GM19238 (cell line): ENCODE measurements around the gene SIX2.

Source experiments
- DNase-seq: peaks from one replicate; pipeline ENCODE4 v3.0.0; 2011; ENCODE audit warnings: low spot score; ENCODE audit not compliant: insufficient read length

The SIX2 gene

GRCh38 chr2:45020439-45020838 lies 11.2 kb upstream of the SIX2 start:
- DNase-seq: no peak

DNA sequence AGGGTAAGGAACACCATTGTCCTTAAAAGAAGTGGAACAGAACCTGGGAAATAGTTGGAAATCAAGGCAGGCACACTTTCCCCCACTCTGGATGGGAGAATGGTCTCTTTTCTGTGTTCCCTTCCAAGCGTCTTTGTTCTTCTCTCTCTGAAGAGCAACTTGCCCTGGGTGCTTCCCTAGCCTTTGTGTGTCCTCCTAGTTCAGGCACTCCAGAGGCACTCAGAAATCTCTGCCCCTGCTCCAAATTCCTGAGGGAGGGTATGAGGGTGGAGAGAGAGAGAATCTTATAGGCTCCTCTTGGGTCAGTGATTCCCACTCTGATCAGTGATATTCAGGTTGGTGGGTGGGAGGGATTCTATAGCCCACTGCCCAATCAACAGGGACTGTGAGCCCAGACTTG lies 8.8 kb upstream of the SIX2 start:
- DNase-seq: no peak

GRCh38 chr2:45014831-45015230 lies 5.6 kb upstream of the SIX2 start:
- no peak for DNase-seq

DNA sequence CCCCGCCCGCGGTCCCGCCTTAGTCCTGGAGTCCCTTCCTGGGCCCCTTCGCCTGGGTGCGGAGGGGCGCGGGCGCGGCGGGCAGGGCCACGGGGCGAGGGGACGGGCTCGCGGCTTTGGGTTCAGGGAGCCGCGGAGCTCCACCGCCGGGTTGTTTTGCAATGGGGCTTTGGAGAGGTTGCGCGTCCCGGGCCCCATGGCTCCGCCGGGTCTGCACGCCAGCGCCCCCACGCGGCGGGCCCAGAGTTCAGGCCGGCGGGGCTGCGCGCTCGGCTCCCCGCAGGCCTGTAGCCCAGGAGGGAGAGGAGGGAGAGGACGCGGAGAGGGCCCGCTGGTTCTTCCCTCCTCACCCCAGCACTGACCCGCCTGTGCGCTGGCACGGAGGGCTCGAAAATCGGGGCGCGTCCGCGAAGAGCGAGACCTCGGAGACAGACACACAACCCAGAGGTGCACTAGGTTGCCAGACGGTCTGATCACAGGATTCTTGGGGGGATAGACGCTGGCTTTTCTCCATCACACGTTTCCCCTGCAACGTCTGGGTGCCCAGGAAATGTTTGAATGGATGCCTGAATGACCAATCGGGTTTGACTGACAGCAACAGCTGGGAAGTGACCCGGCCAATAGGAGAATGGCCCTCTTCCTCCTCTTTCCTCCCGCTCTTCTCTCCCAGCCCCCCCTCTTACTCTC lies 4.9 kb upstream of the SIX2 start:
- DNase-seq: no peak

- no peak for DNase-seq
Measured at GRCh38 chr2:45013229-45014015, 4.2 kb upstream of the SIX2 start.

GRCh38 chr2:45012733-45013132 lies 3.5 kb upstream of the SIX2 start:
- DNase-seq: no peak

GRCh38 chr2:45011621-45012602 lies 2.7 kb upstream of the SIX2 start:
- DNase-seq: no peak

DNA sequence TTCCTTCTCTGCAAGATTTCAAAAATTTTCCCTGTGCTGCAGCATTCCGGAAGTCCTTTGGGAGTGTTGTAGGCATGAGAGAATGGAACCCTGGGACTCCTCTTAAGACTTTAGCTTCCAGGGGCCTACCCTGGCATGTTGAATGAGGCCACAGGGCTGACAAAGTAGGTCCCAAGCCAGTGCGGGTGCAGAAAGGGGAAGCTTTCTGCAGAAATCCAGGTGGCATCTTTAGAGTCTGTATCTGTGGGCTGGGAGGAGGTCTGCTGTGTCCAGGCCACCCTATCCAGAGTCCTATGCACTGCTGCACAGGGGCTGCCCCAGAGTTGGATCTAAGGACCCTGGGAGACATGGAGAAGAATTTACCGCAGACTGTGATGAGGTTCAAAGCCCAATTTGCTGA lies 1.9 kb upstream of the SIX2 start:
- DNase-seq: no peak

GRCh38 chr2:45010702-45011012 lies 1.4 kb upstream of the SIX2 start:
- no peak for DNase-seq

DNA sequence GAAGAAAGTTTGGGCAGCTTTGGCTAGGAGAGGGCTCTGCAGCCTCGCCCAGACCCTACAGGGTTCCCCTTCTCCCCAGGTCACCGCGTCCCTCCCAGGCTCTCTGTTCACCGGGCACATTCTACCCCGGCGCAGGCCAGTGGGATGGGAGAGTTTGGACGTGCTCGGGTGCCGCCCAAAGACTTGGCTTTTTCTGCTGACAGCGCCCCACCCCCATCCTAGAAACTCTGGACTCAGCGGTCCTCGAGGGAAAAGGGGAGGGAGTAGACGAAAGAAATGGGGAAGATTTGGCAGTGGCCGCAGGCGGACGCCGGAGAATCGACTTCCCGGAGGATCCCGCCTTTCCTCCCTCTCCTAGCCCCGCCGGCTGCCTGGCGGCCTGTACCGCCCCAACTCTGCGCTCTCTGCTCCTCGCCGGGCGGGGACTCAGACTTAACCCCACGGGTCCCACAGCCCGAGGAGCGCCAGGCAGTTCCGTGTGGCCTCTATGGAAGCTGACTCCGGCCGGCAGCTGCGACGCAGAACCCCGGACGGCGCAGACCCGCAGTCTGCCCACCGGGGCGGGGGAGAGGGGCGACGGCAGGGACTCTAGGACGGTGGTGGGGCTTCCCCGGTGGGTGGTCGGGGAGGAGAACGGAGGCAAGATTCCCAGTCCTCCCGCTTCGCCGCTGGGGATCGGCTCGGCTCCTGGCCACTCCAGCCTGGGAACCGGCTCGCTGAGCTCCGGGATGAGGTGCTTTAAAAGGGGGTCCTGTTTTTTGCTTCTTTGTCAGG lies 863 bp upstream of the SIX2 start:
- no peak for DNase-seq

DNA sequence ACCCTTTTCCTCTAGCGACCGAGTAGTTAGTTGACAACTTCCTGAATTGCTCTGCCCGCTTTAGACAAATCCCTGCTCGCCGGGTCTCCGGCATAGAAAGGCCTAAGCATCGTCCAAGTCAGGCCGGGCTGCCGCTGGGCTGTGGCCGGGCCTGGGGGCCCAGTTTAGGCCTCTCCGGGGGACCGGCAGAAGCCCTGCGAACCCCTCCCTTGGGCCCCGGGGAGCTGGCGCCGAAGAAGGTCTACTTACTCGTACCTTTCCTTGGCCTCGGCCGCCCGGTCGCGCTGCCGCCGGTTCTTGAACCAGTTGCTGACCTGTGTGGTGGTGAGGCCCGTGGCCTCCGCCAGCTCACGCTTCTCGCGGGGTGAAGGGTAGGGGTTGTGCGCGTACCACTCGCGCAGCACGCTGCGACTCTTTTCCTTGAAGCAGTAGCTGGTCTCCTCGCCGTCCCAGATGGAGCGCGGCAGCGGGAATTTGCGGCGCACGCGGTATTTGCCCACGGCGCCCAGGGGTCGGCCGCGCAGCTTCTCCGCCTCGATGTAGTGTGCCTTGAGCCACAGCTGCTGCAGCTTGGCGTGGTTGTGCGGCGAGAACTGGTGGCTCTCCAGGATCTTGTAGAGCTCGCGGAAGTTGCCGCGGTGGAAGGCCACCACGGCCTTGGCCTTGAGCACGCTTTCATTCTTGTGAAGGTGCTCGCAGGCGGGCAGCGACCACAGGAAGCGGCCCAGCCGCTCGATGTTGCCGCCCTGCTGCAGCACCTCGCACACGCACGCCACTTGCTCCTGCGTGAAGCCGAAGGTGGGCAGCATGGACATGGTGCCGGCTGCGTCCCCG lies 739 bp downstream of the SIX2 start:
- no peak for DNase-seq

DNA sequence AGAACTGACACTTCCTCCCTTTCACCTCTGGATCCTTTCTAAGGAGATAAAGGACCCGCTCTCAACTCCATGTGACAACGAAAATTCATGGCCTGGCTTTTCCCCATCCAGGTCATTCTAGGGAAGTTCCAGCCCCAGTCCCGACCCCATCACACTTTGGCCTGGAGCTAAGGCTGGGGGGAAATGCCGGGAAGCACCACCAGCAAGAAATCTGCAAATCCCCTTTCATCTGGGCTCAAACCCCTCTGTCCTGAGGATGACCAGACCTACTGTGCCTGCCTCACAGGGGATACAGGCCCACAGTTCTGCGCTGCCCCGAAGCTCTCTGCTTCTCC lies 1.3 kb downstream of the SIX2 start:
- DNase-seq: no peak

DNA sequence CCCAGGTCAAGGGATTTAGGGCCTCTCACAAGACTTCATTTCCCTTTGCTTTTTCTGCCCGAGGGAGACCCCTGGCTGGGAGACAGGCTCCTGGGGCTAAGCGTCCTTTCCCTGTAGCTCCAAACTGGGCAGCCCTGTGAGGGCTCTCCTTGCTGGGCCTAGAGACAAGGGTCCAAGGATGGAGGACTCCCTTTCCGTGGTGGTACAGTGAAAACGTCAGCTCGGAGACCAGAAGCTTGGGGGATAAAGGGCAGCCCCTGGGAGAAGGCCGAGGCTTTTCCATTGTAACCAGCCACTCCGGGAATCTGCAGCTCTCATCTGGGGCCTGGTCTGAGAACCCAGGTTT lies 2.3 kb downstream of the SIX2 start:
- no peak for DNase-seq

- no peak for DNase-seq
Measured at GRCh38 chr2:45006041-45006941, 3.0 kb downstream of the SIX2 start.

DNA sequence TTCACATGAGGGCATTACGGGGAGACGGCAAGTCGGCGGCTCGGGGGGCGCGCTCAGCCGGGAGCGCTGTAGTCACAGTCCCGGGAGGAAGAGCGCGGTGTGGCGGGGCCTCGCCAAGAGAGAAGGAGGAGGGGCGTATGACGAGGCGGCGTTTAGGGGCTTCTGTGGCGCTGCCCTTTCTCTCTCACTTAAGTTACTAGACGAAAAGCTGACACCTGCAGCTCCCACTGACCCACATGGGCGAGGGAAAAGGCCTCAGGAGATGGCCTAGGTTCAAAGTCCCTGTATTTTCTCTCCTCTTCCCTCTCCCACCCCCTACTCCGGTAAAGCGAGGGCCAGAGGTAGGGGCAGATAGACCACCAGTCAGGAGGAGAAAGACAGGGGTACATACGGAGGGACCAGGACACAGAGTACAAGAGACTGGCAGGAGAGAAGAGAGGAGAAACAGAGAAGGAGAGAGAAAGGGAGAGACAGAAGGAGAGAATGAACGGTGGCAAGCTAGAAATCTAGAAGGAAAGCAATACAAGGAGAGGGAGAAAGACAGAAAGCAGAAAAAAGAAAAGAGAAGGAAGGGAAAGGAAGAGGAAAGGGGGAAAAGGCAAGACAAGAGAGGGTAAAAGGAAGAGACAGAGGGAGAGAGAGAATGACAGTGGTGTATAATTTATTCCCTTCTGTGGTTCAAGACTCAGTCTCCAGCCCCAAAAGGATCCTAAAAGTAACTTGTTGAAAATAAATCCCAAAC lies 3.8 kb downstream of the SIX2 start:
- DNase-seq: no peak

GRCh38 chr2:45004562-45005191 lies 4.6 kb downstream of the SIX2 start:
- DNase-seq: no peak

DNA sequence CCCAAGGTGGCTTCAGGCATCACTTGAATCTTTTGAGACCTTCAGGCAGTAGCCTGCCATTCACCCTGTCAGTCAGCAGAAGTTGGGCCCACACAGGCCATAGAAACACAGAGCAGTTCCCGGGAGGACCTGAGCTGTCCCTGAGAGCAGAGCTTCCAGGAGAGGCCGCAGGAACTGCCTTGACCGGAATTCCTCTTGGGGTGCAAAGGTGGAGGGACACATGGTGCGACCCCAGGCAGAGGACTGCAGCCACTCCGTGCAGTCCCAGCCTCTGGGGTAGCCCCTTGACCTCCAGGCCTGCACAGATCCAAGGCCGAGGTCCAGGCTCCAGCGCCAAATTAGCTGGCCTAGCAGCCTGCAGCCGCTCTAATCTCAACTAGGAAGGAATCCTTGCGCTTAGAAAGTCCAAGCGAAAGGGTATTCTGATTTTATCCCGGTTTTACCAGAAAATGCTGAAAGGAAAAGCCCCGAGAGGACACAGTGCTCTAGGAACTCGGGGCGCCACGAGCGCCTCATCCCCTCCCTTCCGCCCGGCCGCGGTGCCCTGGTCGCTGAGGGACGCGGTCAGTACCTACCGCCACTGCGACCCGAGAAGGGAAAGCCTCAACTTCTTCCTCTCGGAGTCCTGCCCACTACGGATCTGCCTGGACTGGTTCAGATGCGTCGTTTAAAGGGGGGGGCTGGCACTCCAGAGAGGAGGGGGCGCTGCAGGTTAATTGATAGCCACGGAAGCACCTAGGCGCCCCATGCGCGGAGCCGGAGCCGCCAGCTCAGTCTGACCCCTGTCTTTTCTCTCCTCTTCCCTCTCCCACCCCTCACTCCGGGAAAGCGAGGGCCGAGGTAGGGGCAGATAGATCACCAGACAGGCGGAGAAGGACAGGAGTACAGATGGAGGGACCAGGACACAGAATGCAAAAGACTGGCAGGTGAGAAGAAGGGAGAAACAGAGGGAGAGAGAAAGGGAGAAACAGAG lies 5.4 kb downstream of the SIX2 start:
- DNase-seq: no peak
